ENCODE data around the gene NBEA. TPM values are rescaled to one million over a fixed set of nuclear protein-coding genes. Genes with fewer than 3 reads are reported as not detected.

NBEA gene
- polyA plus RNA-seq, 2 of the 4 experiments (the other 2 are of a cell fraction) = 3.5 to 11.8 TPM

GRCh38 chr13:35471706-35472322 is 529.7 kb downstream of the NBEA start:
- ATAC-seq (no peak), FAIRE-seq (no peak), DNase-seq (ENCODE audit: low read depth in 1 of 2, low spot score in 1 of 2) (no peak)
- Histone ChIP-seq H3K4me1 (no peaks in the 10 kb centered on the region), H3K9me3 (no peaks in the 10 kb centered on the region), H3K4me3 (no peak overlapping the region), H3K4me2 (no peak overlapping the region), H3K27ac (no peak overlapping the region)
- no peak for TF ChIP-seq HEYL (CRISPR knock-in tag; IDR thresholded peaks at IDR 0.05)
- no peak for TF ChIP-seq CHD4 (IDR thresholded peaks at IDR 0.05; ENCODE audit: borderline replicate concordance)
- no peak for TF ChIP-seq RARB (CRISPR knock-in tag; IDR thresholded peaks at IDR 0.05)
- TF ChIP-seq MAZ (IDR thresholded peaks at IDR 0.05; ENCODE audit: borderline replicate concordance, low read depth, low read length) = no peak
- TF ChIP-seq ATOH8 (CRISPR knock-in tag; IDR thresholded peaks at IDR 0.05; ENCODE audit: low read depth) = no peak
- no peak for TF ChIP-seq JUN (IDR thresholded peaks at IDR 0.05)
- no peak for TF ChIP-seq SMC3 (IDR thresholded peaks at IDR 0.05)
- no peak for TF ChIP-seq RCOR1 (IDR thresholded peaks at IDR 0.05; ENCODE audit: low read depth, low read length)
- 91% methylated on average over 28 of the region's 28 CpGs for WGBS (ENCODE audit: missing lambda C conversion rate)
- ChIA-PET POLR2A (no interaction called here), CTCF (no interaction called here)

GRCh38 chr13:35472323-35472881 is 530.3 kb downstream of the NBEA start:
- WGBS (ENCODE audit: missing lambda C conversion rate) = 91% methylated on average over 7 of the region's 7 CpGs
- H3K4me2 ChIP-seq = no peak overlapping the region

GRCh38 chr13:35473206-35473775 is 531.2 kb downstream of the NBEA start:
- FAIRE-seq = no peak

More at GRCh38 chr13:35472323-35472881, 530.3 kb downstream of the NBEA start:
- ChIA-PET POLR2A (no interaction called here), CTCF (no interaction called here)
- Histone ChIP-seq H3K27ac (no peak overlapping the region), H3K9me3 (no peaks in the 10 kb centered on the region), H3K4me3 (no peak overlapping the region), H3K4me1 (no peaks in the 10 kb centered on the region)
- DNase-seq (ENCODE audit: low read depth in 1 of 2, low spot score in 1 of 2) = no peak
- ATAC-seq = no peak
- TF ChIP-seq ZC3H11A (IDR thresholded peaks at IDR 0.05) (no peak), HOXB13 (CRISPR knock-in tag; IDR thresholded peaks at IDR 0.05; ENCODE audit: low read depth) (no peak), POLR2AphosphoS2 (conservative IDR thresholded peaks at IDR 0.05; ENCODE audit: low read length) (no peak), TFCP2L1 (CRISPR knock-in tag; IDR thresholded peaks at IDR 0.05) (no peak), ATOH8 (CRISPR knock-in tag; IDR thresholded peaks at IDR 0.05; ENCODE audit: low read depth) (no peak), EHF (CRISPR knock-in tag; IDR thresholded peaks at IDR 0.05) (no peak), CBX8 (IDR thresholded peaks at IDR 0.05) (no peak), FOSB (CRISPR knock-in tag; IDR thresholded peaks at IDR 0.05) (no peak), CHD4 (IDR thresholded peaks at IDR 0.05; ENCODE audit: borderline replicate concordance) (no peak), BHLHE40 (IDR thresholded peaks at IDR 0.05; ENCODE audit: low read depth, low read length) (no peak), PBX3 (IDR thresholded peaks at IDR 0.05) (no peak), HOXA7 (CRISPR knock-in tag; IDR thresholded peaks at IDR 0.05) (no peak), CBX2 (IDR thresholded peaks at IDR 0.05; ENCODE audit: borderline replicate concordance, low read depth) (no peak), CHD2 (IDR thresholded peaks at IDR 0.05; ENCODE audit: low read length, partially characterized antibody) (no peak), HES2 (IDR thresholded peaks at IDR 0.05) (no peak)
- FAIRE-seq = no peak

More at GRCh38 chr13:35473206-35473775, 531.2 kb downstream of the NBEA start:
- Histone ChIP-seq H3K9me3 (no peaks in the 10 kb centered on the region), H3K4me2 (no peak overlapping the region), H3K4me1 (no peaks in the 10 kb centered on the region), H3K4me3 (no peak overlapping the region), H3K27ac (no peak overlapping the region)
- ATAC-seq (no peak), DNase-seq (ENCODE audit: low read depth in 1 of 2, low spot score in 1 of 2) (no peak)
- TF ChIP-seq TFCP2L1 (CRISPR knock-in tag; IDR thresholded peaks at IDR 0.05) (no peak), HDAC2 (IDR thresholded peaks at IDR 0.05) (no peak), CBX2 (IDR thresholded peaks at IDR 0.05; ENCODE audit: borderline replicate concordance, low read depth) (no peak), ZNF302 (CRISPR knock-in tag; IDR thresholded peaks at IDR 0.05) (no peak), HOXB13 (CRISPR knock-in tag; IDR thresholded peaks at IDR 0.05; ENCODE audit: low read depth) (no peak), HMGXB4 (CRISPR knock-in tag; IDR thresholded peaks at IDR 0.05; ENCODE audit: borderline replicate concordance) (no peak), RAD21 (conservative IDR thresholded peaks at IDR 0.05 in 1 of 2, IDR thresholded peaks at IDR 0.05 in 1 of 2) (no peak)
- ChIA-PET CTCF (no interaction called here), POLR2A (no interaction called here)

Measured in A549 (cell line).